Measurements from ENCODE around the gene MCTP1.
A peak's percentile ranks its signal among the peaks of the same experiment; 100 is the strongest.

MCTP1 gene

DNA sequence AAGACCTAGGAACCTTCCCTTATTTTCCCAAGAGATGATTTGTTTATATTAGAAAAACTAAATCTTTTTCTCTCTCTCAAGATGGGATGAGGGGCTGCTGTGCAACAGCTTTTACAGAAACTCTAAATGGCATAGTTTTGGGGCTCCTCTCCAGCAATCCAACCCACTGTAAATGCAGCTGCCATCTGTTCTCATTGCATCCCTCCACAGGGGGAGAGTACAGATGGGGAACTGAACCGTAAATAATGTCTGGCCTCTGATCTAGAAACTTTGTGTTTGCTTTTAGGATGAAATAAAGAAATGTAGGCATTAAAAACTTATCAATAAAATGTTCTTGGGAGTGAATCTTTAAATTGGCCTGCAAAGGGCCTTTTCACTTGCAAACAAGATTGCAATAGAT, 291.4 kb downstream of the MCTP1 start:
- H3K36me3 ChIP-seq (replicated peaks) = no peaks in the 10 kb centered on the region
- TF ChIP-seq, protein P1, sequence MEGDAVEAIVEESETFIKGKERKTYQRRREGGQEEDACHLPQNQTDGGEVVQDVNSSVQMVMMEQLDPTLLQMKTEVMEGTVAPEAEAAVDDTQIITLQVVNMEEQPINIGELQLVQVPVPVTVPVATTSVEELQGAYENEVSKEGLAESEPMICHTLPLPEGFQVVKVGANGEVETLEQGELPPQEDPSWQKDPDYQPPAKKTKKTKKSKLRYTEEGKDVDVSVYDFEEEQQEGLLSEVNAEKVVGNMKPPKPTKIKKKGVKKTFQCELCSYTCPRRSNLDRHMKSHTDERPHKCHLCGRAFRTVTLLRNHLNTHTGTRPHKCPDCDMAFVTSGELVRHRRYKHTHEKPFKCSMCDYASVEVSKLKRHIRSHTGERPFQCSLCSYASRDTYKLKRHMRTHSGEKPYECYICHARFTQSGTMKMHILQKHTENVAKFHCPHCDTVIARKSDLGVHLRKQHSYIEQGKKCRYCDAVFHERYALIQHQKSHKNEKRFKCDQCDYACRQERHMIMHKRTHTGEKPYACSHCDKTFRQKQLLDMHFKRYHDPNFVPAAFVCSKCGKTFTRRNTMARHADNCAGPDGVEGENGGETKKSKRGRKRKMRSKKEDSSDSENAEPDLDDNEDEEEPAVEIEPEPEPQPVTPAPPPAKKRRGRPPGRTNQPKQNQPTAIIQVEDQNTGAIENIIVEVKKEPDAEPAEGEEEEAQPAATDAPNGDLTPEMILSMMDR (IDR thresholded peaks at IDR 0.05; ENCODE audit: low read depth, low read length, missing control alignments) = no peak
- H3K27ac ChIP-seq = no peak overlapping the region
- no peak overlapping the region for H3K4me3 ChIP-seq (ENCODE audit: low read depth, low read length)
- no peak for DNase-seq
- in situ Hi-C loops (cut with HindIII; ENCODE audit: low pct_ligation_motif_present, low sequenced_read_pairs) = loop anchor here (25.0 kb wide), 1 partner anchor 244 kb away; no protein-coding TSS in a partner anchor
- H3K27me3 ChIP-seq (replicated peaks) = no peaks in the 10 kb centered on the region

DNA sequence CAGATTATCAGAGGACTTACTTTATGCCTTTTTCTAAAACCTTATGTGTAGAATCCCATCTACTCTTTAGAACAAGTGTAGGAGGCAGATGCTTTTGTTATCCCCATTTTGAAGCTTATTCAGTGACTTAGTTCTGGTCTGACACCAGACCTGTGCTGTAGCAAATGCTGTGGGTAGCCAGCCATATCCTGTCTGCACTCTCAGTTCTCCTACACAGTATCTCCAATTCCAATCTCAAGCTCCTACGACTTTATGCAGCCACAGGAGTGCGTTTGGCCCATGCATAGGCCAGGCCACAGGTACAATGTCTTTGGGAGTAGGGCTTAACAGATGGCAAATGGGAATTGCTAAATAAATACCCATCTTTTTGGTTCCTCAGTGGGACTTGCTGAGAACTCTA, 292.6 kb downstream of the MCTP1 start:
- TF ChIP-seq, protein P1 (IDR thresholded peaks at IDR 0.05; ENCODE audit: low read depth, low read length, missing control alignments) = no peak
- no peaks in the 10 kb centered on the region for H3K36me3 ChIP-seq (replicated peaks)
- no peak overlapping the region for H3K27ac ChIP-seq
- no peak overlapping the region for H3K4me3 ChIP-seq (ENCODE audit: low read depth, low read length)
- no peaks in the 10 kb centered on the region for H3K27me3 ChIP-seq (replicated peaks)
- DNase-seq = no peak
- in situ Hi-C loops (cut with HindIII; ENCODE audit: low pct_ligation_motif_present, low sequenced_read_pairs) = loop anchor here (25.0 kb wide), 1 partner anchor 245 kb away; no protein-coding TSS in a partner anchor

DNA sequence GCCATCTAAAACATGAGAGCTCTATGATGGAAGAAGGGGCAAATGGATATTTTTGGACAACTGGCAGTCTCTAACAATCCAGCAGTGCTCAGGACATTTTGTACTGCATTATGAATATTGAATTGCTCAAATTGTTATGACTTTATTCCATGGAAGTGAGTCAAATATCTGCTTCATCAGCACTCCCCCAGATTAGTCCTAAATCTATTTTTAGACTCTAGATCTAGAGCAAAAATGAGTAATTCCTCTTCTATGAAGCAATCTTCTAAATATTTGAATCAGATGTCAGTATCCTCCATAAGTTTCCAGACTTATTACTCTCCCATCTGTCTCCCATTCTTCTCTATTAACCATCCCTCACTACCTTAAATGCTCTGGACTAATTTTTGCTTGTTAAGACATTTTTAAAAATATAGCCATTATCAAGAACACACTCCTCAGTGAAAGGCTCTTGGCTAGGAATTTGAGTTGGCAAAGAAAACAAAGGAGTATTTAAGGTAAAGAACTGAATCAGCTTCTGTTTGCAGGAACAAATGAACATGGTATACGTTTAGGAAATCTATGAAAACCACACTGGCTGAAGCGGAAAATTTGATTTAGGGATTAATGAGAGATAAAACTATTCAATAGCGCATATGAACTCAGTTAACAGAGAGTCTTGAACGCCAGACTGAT, 300.9 kb downstream of the MCTP1 start:
- DNase-seq = peak; percentile 12
- no peak overlapping the region for H3K27ac ChIP-seq
- no peak overlapping the region for H3K4me3 ChIP-seq (ENCODE audit: low read depth, low read length)
- H3K36me3 ChIP-seq (replicated peaks) = no peaks in the 10 kb centered on the region
- no peaks in the 10 kb centered on the region for H3K27me3 ChIP-seq (replicated peaks)
- TF ChIP-seq, protein P1 (IDR thresholded peaks at IDR 0.05; ENCODE audit: low read depth, low read length, missing control alignments) = no peak
- in situ Hi-C loops (cut with HindIII; ENCODE audit: low pct_ligation_motif_present, low sequenced_read_pairs) = loop anchor here (25.0 kb wide), 1 partner anchor 253 kb away; no protein-coding TSS in a partner anchor

DNA sequence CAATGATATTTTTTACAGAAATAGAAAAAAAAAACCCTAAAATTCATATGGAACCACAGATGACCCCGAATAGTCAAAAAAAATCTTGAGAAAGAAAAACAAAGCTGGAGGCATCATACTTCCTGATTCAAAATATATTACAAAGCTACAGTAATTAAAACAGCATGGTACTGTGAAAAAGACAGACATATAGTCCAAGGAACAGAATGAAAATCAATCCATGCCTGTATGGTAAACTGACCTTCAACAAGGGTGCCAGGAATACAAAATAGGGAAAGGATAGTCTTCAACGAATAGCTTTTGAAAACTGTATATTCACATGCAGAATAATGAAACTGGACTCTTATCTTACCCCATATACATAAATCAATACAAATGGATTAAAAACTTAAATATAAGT, 307.5 kb downstream of the MCTP1 start:
- H3K36me3 ChIP-seq (replicated peaks) = no peaks in the 10 kb centered on the region
- no peak for DNase-seq
- H3K27ac ChIP-seq = no peak overlapping the region
- H3K27me3 ChIP-seq (replicated peaks) = no peaks in the 10 kb centered on the region
- TF ChIP-seq, protein P1 (IDR thresholded peaks at IDR 0.05; ENCODE audit: low read depth, low read length, missing control alignments) = no peak
- no peak overlapping the region for H3K4me3 ChIP-seq (ENCODE audit: low read depth, low read length)
- in situ Hi-C loops (cut with HindIII; ENCODE audit: low pct_ligation_motif_present, low sequenced_read_pairs) = loop anchor here (25.0 kb wide), 1 partner anchor 260 kb away; no protein-coding TSS in a partner anchor

DNA sequence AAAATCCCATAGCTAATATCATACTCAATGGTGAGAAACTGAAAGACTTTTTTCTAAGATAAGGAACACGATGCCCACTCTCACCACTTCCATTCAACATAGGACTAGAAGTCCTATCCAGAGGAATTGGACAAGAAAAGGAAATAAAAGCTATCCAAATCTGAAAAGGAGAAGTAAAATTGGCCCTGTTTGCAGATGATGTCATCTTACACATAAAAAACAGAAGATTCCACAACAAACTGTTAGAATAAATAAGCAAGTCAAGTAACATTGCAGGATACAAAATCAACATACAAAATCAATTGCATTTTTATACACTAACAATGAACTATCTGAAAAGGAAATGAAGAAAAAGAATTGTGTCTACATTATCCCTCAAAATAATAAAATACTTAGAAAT, 308.0 kb downstream of the MCTP1 start:
- DNase-seq = no peak
- Histone ChIP-seq H3K27me3 (replicated peaks) (no peaks in the 10 kb centered on the region), H3K27ac (no peak overlapping the region), H3K36me3 (replicated peaks) (no peaks in the 10 kb centered on the region), H3K4me3 (ENCODE audit: low read depth, low read length) (no peak overlapping the region)
- TF ChIP-seq, protein P1 (IDR thresholded peaks at IDR 0.05; ENCODE audit: low read depth, low read length, missing control alignments) = no peak
- in situ Hi-C loops (cut with HindIII; ENCODE audit: low pct_ligation_motif_present, low sequenced_read_pairs) = loop anchor here (25.0 kb wide), 1 partner anchor 260 kb away; no protein-coding TSS in a partner anchor

Measured in brain microvascular endothelial cell (primary cell).